GM23338 (cell line): ENCODE results near the gene KLHDC7B. TPM values are rescaled to one million over a fixed set of nuclear protein-coding genes. Genes with fewer than 3 reads are reported as not detected.

Experiments used
- ATAC-seq: fragments of 200-7000 bp; cut with Tn5 transposase; 3 replicates; pipeline ENCODE4 v1.9.1; 2020
- DNase-seq: peaks from one replicate; pipeline ENCODE4 v3.0.0-alpha.2; 2015; ENCODE audit warnings: low spot score
- H2AFZ ChIP-seq: fragments of 200-600 bp; sonication (generic); 2 replicates; pipeline ENCODE4 v1.8.0; 2016; ENCODE audit warnings: antibody characterized with exemption, mild to moderate bottlenecking, moderate library complexity
- H3F3A ChIP-seq: fragments of 200-600 bp; sonication (generic); replicated peaks from 2 replicates; pipeline ENCODE4 v1.8.0; 2017; ENCODE audit warnings: antibody characterized with exemption, mixed run types, low read depth
- H3K27ac ChIP-seq: fragments of 200-600 bp; sonication (generic); 2 replicates; pipeline ENCODE4 v1.6.1; 2016; ENCODE audit warnings: low read depth
- H3K27me3 ChIP-seq: fragments of 200-600 bp; sonication (generic); 2 replicates; pipeline ENCODE4 v1.8.0; 2016; ENCODE audit warnings: mild to moderate bottlenecking, mixed run types, moderate library complexity; ENCODE audit not compliant: insufficient read depth
- H3K36me3 ChIP-seq: fragments of 200-600 bp; sonication (generic); 2 replicates; pipeline ENCODE4 v1.8.0; 2016; ENCODE audit warnings: mild to moderate bottlenecking; ENCODE audit not compliant: insufficient read depth
- H3K4me1 ChIP-seq: fragments of 200-600 bp; sonication (generic); 2 replicates; pipeline ENCODE4 v1.8.0; 2016; ENCODE audit warnings: mild to moderate bottlenecking, moderate library complexity; ENCODE audit not compliant: insufficient read depth
- H3K4me2 ChIP-seq: fragments of 200-600 bp; sonication (generic); 2 replicates; pipeline ENCODE4 v1.7.1; 2017; ENCODE audit warnings: mixed run types
- H3K4me3 ChIP-seq: fragments of 200-600 bp; sonication (generic); 2 replicates; pipeline ENCODE4 v1.6.1; 2016; ENCODE audit warnings: mixed run types
- H3K79me2 ChIP-seq: fragments of 200-600 bp; sonication (generic); replicated peaks from 2 replicates; pipeline ENCODE4 v1.8.0; 2017; ENCODE audit warnings: mild to moderate bottlenecking; ENCODE audit not compliant: insufficient read depth
- H3K9me2 ChIP-seq: fragments of 200-600 bp; sonication (generic); 2 replicates; pipeline ENCODE4 v1.8.0; 2017; ENCODE audit not compliant: insufficient read depth
- H4K20me1 ChIP-seq: fragments of 200-600 bp; sonication (generic); replicated peaks from 2 replicates; pipeline ENCODE4 v1.8.0; 2017; ENCODE audit warnings: mild to moderate bottlenecking; ENCODE audit not compliant: insufficient read depth
- H3K27ac Mint-ChIP-seq: 2 replicates; pipeline ENCODE4 v1.8.0; 2020; ENCODE audit warnings: inconsistent platforms, mild to moderate bottlenecking, moderate library complexity, mixed read lengths
- H3K27me3 Mint-ChIP-seq: 3 replicates; pipeline ENCODE4 v1.8.0; 2022; ENCODE audit warnings: low read depth, mild to moderate bottlenecking, moderate library complexity, mixed read lengths, inconsistent platforms; ENCODE audit not compliant: insufficient read depth, poor library complexity
- H3K36me3 Mint-ChIP-seq: 3 replicates; pipeline ENCODE4 v1.8.0; 2021; ENCODE audit warnings: low read depth, mild to moderate bottlenecking, inconsistent platforms, moderate library complexity, mixed read lengths
- H3K4me1 Mint-ChIP-seq: 3 replicates; pipeline ENCODE4 v1.8.0; 2020; ENCODE audit warnings: mild to moderate bottlenecking, inconsistent platforms, mixed read lengths
- H3K4me3 Mint-ChIP-seq: 3 replicates; pipeline ENCODE4 v1.8.0; 2021; ENCODE audit warnings: moderate library complexity, mild to moderate bottlenecking, inconsistent platforms, mixed read lengths
- H3K9me3 Mint-ChIP-seq: 3 replicates; pipeline ENCODE4 v1.8.0; 2020; ENCODE audit warnings: moderate library complexity, mild to moderate bottlenecking, inconsistent platforms, mixed read lengths
- CREB1 ChIP-seq: fragments of 250-450 bp; sonication (Bioruptor Pico); IDR thresholded peaks from 2 replicates; pipeline ENCODE4 v1.5.0; 2020; ENCODE audit warnings: low read depth, mild to moderate bottlenecking, moderate library complexity
- CTCF ChIP-seq, 2 experiments: fragments of 200-600 bp in 1 of 2; sonication (generic) in 1 of 2; conservative IDR thresholded peaks; 2 replicates each; pipeline versions ENCODE4 v1.5.1 to v1.6.1; 2016 to 2017; ENCODE audit warnings: antibody characterized with exemption in 2 of 2, low read depth in 2 of 2, mild to moderate bottlenecking in 2 of 2, moderate library complexity in 1 of 2
- ETS1 ChIP-seq: IDR thresholded peaks from 2 replicates; pipeline ENCODE4 v1.6.1; 2016; ENCODE audit warnings: antibody characterized with exemption
- EZH2 ChIP-seq: fragments of 200-600 bp; sonication (generic); IDR thresholded peaks from one replicate; pipeline ENCODE4 v1.8.0; 2017; ENCODE audit warnings: antibody characterized with exemption, mild to moderate bottlenecking, low read depth; ENCODE audit not compliant: unreplicated experiment
- EZH2phosphoT487 ChIP-seq: fragments of 200-600 bp; sonication (generic); IDR thresholded peaks from one replicate; pipeline ENCODE4 v1.8.1; 2018; ENCODE audit warnings: antibody characterized with exemption; ENCODE audit not compliant: unreplicated experiment
- JUNB ChIP-seq: IDR thresholded peaks from one replicate; pipeline ENCODE4 v1.6.1; 2016; ENCODE audit warnings: antibody characterized with exemption; ENCODE audit not compliant: unreplicated experiment
- NANOG ChIP-seq: IDR thresholded peaks from 2 replicates; pipeline ENCODE4 v1.6.1; 2016; ENCODE audit warnings: antibody characterized with exemption, borderline replicate concordance
- POLR2AphosphoS5 ChIP-seq: IDR thresholded peaks from 2 replicates; pipeline ENCODE4 v1.6.1; 2016; ENCODE audit warnings: antibody characterized with exemption, low read depth
- REST ChIP-seq: IDR thresholded peaks from one replicate; pipeline ENCODE4 v1.6.1; 2018; ENCODE audit warnings: antibody characterized with exemption; ENCODE audit not compliant: unreplicated experiment
- STAT1 ChIP-seq: IDR thresholded peaks from one replicate; pipeline ENCODE4 v1.6.1; 2016; ENCODE audit warnings: antibody characterized with exemption; ENCODE audit not compliant: unreplicated experiment
- ZNF114 ChIP-seq: fragments of 250-450 bp; sonication (Bioruptor Pico); IDR thresholded peaks from 2 replicates; pipeline ENCODE4 v1.5.0; 2020; ENCODE audit warnings: mild to moderate bottlenecking, moderate library complexity
- ZNF462 ChIP-seq: fragments of 250-450 bp; sonication (Bioruptor Pico); IDR thresholded peaks from 2 replicates; pipeline ENCODE4 v1.5.0; 2020; ENCODE audit warnings: mild to moderate bottlenecking, moderate library complexity
- polyA plus RNA-seq: library from polyadenylated mRNA; unstranded; fragments of >200 nt; fragmentation: Nextera tagmentation; extraction: Ambion mirVana; gene quantifications from 2 replicates; pipeline ENCODE4 v1.2.1, GENCODE V29; 2016
- total RNA-seq: library from RNA; depleted of rRNA; stranded (reverse); fragments of >200 nt; shearing (Covaris generic); gene quantifications from 2 replicates; pipeline ENCODE4 v1.2.3, GENCODE V29; 2014

Gene KLHDC7B
- total and polyA plus RNA-seq, 2 experiments from 2014 or later: not detected

DNA sequence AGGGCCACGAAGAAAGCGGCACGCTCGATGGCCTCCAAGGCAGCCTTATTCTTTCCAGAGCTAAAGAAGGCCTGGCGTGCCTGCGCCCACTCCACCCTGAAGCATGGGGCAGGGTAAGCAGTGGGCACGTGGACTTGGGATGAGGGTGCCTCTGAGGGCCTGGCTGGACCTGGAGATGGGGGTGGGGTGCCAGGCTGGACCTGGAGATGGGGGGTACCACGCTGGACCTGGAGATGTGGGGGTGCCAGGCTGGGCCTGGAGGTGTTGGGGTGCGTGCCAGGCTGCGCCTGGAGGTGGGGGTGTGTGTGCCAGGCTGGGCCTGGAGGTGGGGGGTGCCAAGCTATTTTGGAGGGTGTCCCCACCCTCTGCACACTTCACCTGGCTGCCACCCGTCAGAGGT is 27.3 kb downstream of the KLHDC7B start:
- Histone ChIP-seq H3K4me1 (no peaks in the 10 kb centered on the region), H4K20me1 (no peaks in the 10 kb centered on the region), H2AFZ (no peak overlapping the region), H3K4me2 (no peak overlapping the region), H3K27ac (no peak overlapping the region), H3F3A (no peaks in the 10 kb centered on the region), H3K9me2 (no peaks in the 10 kb centered on the region), H3K27me3 (no peaks in the 10 kb centered on the region), H3K36me3 (no peaks in the 10 kb centered on the region), H3K4me3 (no peak overlapping the region), H3K79me2 (no peaks in the 10 kb centered on the region)
- no peak for ATAC-seq
- DNase-seq: no peak
- H3K9me3 Mint-ChIP-seq: no peaks in the 10 kb centered on the region
- no peak overlapping the region for H3K27ac Mint-ChIP-seq
- H3K4me3 Mint-ChIP-seq: no peak overlapping the region
- H3K36me3 Mint-ChIP-seq: peaks cover 44% of the 10 kb centered on the region
- H3K4me1 Mint-ChIP-seq: no peaks in the 10 kb centered on the region
- peaks cover 6% of the 10 kb centered on the region for H3K27me3 Mint-ChIP-seq
- no peak for TF ChIP-seq NANOG
- TF ChIP-seq CTCF (conservative IDR thresholded peaks at IDR 0.05; ENCODE audit: low read depth in 2 of 2): no peak
- TF ChIP-seq CREB1: no peak
- no peak for TF ChIP-seq ZNF462 (CRISPR knock-in tag)
- TF ChIP-seq EZH2: no peak
- no peak for TF ChIP-seq ZNF114 (CRISPR knock-in tag)
- no peak for TF ChIP-seq POLR2AphosphoS5
- no peak for TF ChIP-seq JUNB
- no peak for TF ChIP-seq REST
- no peak for TF ChIP-seq ETS1
- TF ChIP-seq STAT1: no peak
- TF ChIP-seq EZH2phosphoT487: no peak
